Trophoblast cell (in vitro differentiated cells and primary cell): ENCODE results near the gene DPM3.

ENCODE experiments used
- DNase-seq, 2 donors: peaks; one replicate each; pipeline ENCODE4 v3.0.0-alpha.2; 2016
- H2AFZ ChIP-seq: 2 replicates; pipeline ENCODE4 v1.6.1; 2013; ENCODE audit warnings: low read length, moderate library complexity, mild to moderate bottlenecking; ENCODE audit not compliant: insufficient read depth, poor library complexity
- H2AK5ac ChIP-seq: 2 replicates; pipeline ENCODE4 v1.6.1; 2013; ENCODE audit warnings: mild to moderate bottlenecking, low read length
- H2BK120ac ChIP-seq: 2 replicates; pipeline ENCODE4 v1.6.1; 2013; ENCODE audit warnings: low read length, mild to moderate bottlenecking, moderate library complexity; ENCODE audit not compliant: insufficient read depth, poor library complexity
- H2BK12ac ChIP-seq: 2 replicates; pipeline ENCODE4 v1.6.1; 2013; ENCODE audit warnings: mild to moderate bottlenecking, low read length, moderate library complexity
- H2BK5ac ChIP-seq: 2 replicates; pipeline ENCODE4 v1.6.1; 2013; ENCODE audit warnings: low read length, low read depth, moderate library complexity, mild to moderate bottlenecking; ENCODE audit not compliant: poor library complexity
- H3K14ac ChIP-seq: 2 replicates; pipeline ENCODE4 v1.6.1; 2013; ENCODE audit warnings: mild to moderate bottlenecking, low read length
- H3K18ac ChIP-seq: 2 replicates; pipeline ENCODE4 v1.6.1; 2013; ENCODE audit warnings: mild to moderate bottlenecking, low read length
- H3K23ac ChIP-seq: 2 replicates; pipeline ENCODE4 v1.6.1; 2013; ENCODE audit warnings: low read length
- H3K27ac ChIP-seq: 2 replicates; pipeline ENCODE4 v1.5.1; 2013; ENCODE audit warnings: low read depth, mild to moderate bottlenecking, inconsistent platforms, low read length, moderate library complexity
- H3K27me3 ChIP-seq: 2 replicates; pipeline ENCODE4 v1.6.1; 2013; ENCODE audit warnings: inconsistent platforms, mild to moderate bottlenecking, low read length, moderate library complexity; ENCODE audit not compliant: insufficient read depth
- H3K36me3 ChIP-seq, 2 experiments: 1 replicate in 1 of 2; 2 replicates in 1 of 2; pipeline ENCODE4 v1.6.1; 2013; ENCODE audit warnings: low read length in 2 of 2, mild to moderate bottlenecking in 2 of 2, moderate library complexity in 1 of 2; ENCODE audit not compliant: insufficient read depth in 2 of 2, control insufficient read depth in 1 of 2
- H3K4ac ChIP-seq: 2 replicates; pipeline ENCODE4 v1.6.1; 2013; ENCODE audit warnings: low read depth, mild to moderate bottlenecking, low read length, moderate library complexity
- H3K4me1 ChIP-seq, 2 experiments: 1 replicate in 1 of 2; 2 replicates in 1 of 2; pipeline ENCODE4 v1.6.1; 2013; ENCODE audit warnings: low read length in 2 of 2, mild to moderate bottlenecking in 2 of 2, moderate library complexity in 1 of 2; ENCODE audit not compliant: insufficient read depth in 2 of 2, control insufficient read depth in 1 of 2
- H3K4me2 ChIP-seq: 2 replicates; pipeline ENCODE4 v1.6.1; 2013; ENCODE audit warnings: inconsistent platforms, mild to moderate bottlenecking, low read length, moderate library complexity
- H3K4me3 ChIP-seq: 2 replicates; pipeline ENCODE4 v1.5.1; 2013; ENCODE audit warnings: mild to moderate bottlenecking, low read depth, low read length, inconsistent platforms
- H3K79me1 ChIP-seq: one replicate; pipeline ENCODE4 v1.6.1; 2013; ENCODE audit warnings: low read length
- H3K79me2 ChIP-seq: 2 replicates; pipeline ENCODE4 v1.6.1; 2013; ENCODE audit warnings: low read length, mild to moderate bottlenecking; ENCODE audit not compliant: control insufficient read depth, insufficient read depth, poor library complexity
- H3K9ac ChIP-seq: 2 replicates; pipeline ENCODE4 v1.6.1; 2013; ENCODE audit warnings: mild to moderate bottlenecking, low read length
- H3K9me3 ChIP-seq: 2 replicates; pipeline ENCODE4 v1.6.1; 2013; ENCODE audit warnings: low read depth, mild to moderate bottlenecking, control low read depth, inconsistent platforms, low read length; ENCODE audit not compliant: insufficient read depth
- H4K12ac ChIP-seq: 2 replicates; pipeline ENCODE4 v1.6.1; 2013; ENCODE audit warnings: low read depth, mild to moderate bottlenecking, low read length, moderate library complexity
- H4K8ac ChIP-seq: 2 replicates; pipeline ENCODE4 v1.6.1; 2013; ENCODE audit warnings: low read depth, mild to moderate bottlenecking, low read length, moderate library complexity
- H4K91ac ChIP-seq: one replicate; pipeline ENCODE4 v1.6.1; 2013; ENCODE audit warnings: low read depth, mild to moderate bottlenecking, low read length, moderate library complexity
- WGBS: extraction: QIAGEN DNeasy Blood & Tissue Kit; methylation state at CpG from one replicate; pipeline ENCODE4 v1.1.7; 2013; ENCODE audit warnings: missing lambda C conversion rate; ENCODE audit not compliant: insufficient read length, insufficient coverage; ENCODE audit errors: extremely low coverage; 5-methylcytosine and 5-hydroxymethylcytosine counted together

The DPM3 gene

DNA sequence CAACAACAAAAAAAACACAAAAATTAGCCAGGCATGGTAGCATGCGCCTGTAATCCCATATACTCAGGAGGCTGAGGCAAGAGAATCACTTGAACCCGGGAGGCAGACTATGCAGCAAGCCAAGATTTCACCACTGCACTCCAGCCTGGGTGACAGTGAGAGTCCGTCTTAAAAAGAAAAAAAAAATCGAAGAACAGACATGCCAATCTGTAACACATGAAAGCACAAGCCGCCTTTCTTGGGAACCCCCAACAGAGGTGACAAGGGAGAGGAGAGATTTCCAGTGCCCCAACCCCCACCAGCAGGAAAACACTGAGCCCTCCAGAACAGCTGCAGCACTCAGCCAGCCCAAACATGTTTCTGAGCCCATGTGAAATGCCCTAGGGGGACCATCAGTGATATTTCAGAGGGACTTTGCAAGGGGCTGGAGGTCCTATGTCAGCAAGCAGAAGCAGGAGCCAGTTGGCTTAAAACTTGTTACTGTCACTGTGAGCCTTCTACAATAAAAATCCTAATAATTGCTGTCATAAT lies 26.8 kb downstream of the DPM3 start:
- no peak overlapping the region for H4K8ac ChIP-seq
- H3K36me3 ChIP-seq: no peaks in the 10 kb centered on the region
- no peaks in the 10 kb centered on the region for H3K9me3 ChIP-seq
- H4K12ac ChIP-seq: no peak overlapping the region
- no peak overlapping the region for H4K91ac ChIP-seq
- no peak overlapping the region for H2AK5ac ChIP-seq
- no peaks in the 10 kb centered on the region for H3K27me3 ChIP-seq
- H3K4me3 ChIP-seq: no peak overlapping the region
- H3K4ac ChIP-seq: no peak overlapping the region
- peaks cover 10% of the 10 kb centered on the region for H3K79me1 ChIP-seq
- DNase-seq: no peak
- no peak overlapping the region for H2BK5ac ChIP-seq
- H3K14ac ChIP-seq: no peak overlapping the region
- H3K27ac ChIP-seq: no peak overlapping the region
- H2AFZ ChIP-seq: no peak overlapping the region
- H3K9ac ChIP-seq: no peak overlapping the region
- no peak overlapping the region for H3K18ac ChIP-seq
- H2BK12ac ChIP-seq: no peak overlapping the region
- peaks cover 2% of the 10 kb centered on the region for H3K79me2 ChIP-seq
- H3K4me1 ChIP-seq: peaks cover 9 to 18% of the 10 kb centered on the region in 2 experiments
- H2BK120ac ChIP-seq: no peak overlapping the region
- no CpG with 5 or more reads among the region's 5 CpGs for WGBS
- H3K4me2 ChIP-seq: peak overlapping the region; percentile 26
- no peak overlapping the region for H3K23ac ChIP-seq

DNA sequence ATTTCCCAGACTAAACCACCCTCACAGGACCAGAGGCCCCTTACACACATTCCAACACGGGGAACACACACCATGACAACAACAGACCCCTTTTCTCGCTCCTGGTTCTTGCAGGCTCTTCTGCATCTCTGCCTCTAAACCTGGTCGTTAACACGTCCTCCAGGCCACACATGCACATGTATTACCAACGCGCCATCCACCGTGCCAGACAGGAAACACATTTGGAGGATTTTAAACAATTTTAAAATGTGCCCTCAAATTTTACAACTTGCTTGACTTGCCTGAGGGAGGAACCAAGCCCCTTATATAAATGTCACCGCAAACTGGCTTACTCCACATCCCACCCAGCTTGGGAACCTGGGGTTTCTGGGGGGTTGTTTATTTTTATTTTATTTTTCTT lies 29.5 kb downstream of the DPM3 start:
- H3K14ac ChIP-seq: no peak overlapping the region
- no peak overlapping the region for H2BK12ac ChIP-seq
- H3K79me1 ChIP-seq: peaks cover 10% of the 10 kb centered on the region
- H4K12ac ChIP-seq: no peak overlapping the region
- no peaks in the 10 kb centered on the region for H3K9me3 ChIP-seq
- H3K4me3 ChIP-seq: no peak overlapping the region
- no peak overlapping the region for H3K4ac ChIP-seq
- no peak overlapping the region for H3K9ac ChIP-seq
- no peak overlapping the region for H3K18ac ChIP-seq
- no peak overlapping the region for H3K27ac ChIP-seq
- no peaks in the 10 kb centered on the region for H3K27me3 ChIP-seq
- no peak overlapping the region for H2AK5ac ChIP-seq
- H3K36me3 ChIP-seq: no peaks in the 10 kb centered on the region
- no peak overlapping the region for H2AFZ ChIP-seq
- WGBS: no CpG with 5 or more reads among the region's 8 CpGs
- DNase-seq: no peak
- no peak overlapping the region for H2BK120ac ChIP-seq
- H3K4me1 ChIP-seq: peaks cover 9 to 16% of the 10 kb centered on the region in 2 experiments
- no peak overlapping the region for H3K4me2 ChIP-seq
- no peak overlapping the region for H3K23ac ChIP-seq
- peaks cover 2% of the 10 kb centered on the region for H3K79me2 ChIP-seq
- no peak overlapping the region for H4K91ac ChIP-seq
- H2BK5ac ChIP-seq: no peak overlapping the region
- no peak overlapping the region for H4K8ac ChIP-seq

DNA sequence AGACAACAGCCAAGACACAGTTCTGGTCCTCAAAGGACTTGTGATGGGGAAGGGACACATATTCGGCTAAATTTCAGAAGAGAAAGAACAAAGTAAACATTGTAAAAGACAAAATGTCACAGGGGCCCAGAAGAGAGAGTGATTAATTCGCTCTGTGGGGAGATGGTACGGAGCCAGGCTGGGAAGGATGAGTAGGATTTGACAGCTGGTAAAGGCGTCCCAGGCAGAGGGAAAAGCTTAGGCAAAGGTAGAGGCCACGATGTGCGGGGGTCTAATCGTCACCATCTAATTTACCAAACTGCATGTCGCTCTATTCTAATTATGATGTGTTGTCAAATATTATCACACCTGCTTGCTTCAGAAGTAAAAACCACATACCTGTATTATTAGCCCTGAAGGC lies 29.9 kb downstream of the DPM3 start:
- H3K36me3 ChIP-seq: no peaks in the 10 kb centered on the region
- no peak overlapping the region for H2BK5ac ChIP-seq
- DNase-seq: no peak
- H3K27ac ChIP-seq: no peak overlapping the region
- H2BK120ac ChIP-seq: no peak overlapping the region
- H2AK5ac ChIP-seq: no peak overlapping the region
- H3K18ac ChIP-seq: no peak overlapping the region
- H3K4me1 ChIP-seq: peaks cover 9 to 19% of the 10 kb centered on the region in 2 experiments
- H2BK12ac ChIP-seq: no peak overlapping the region
- no peaks in the 10 kb centered on the region for H3K27me3 ChIP-seq
- no CpG with 5 or more reads among the region's 8 CpGs for WGBS
- H3K4ac ChIP-seq: no peak overlapping the region
- no peaks in the 10 kb centered on the region for H3K9me3 ChIP-seq
- H4K8ac ChIP-seq: no peak overlapping the region
- H3K4me2 ChIP-seq: no peak overlapping the region
- peaks cover 2% of the 10 kb centered on the region for H3K79me2 ChIP-seq
- no peak overlapping the region for H2AFZ ChIP-seq
- H3K4me3 ChIP-seq: no peak overlapping the region
- no peak overlapping the region for H3K23ac ChIP-seq
- H4K91ac ChIP-seq: no peak overlapping the region
- peaks cover 10% of the 10 kb centered on the region for H3K79me1 ChIP-seq
- no peak overlapping the region for H3K14ac ChIP-seq
- H3K9ac ChIP-seq: no peak overlapping the region
- H4K12ac ChIP-seq: no peak overlapping the region

DNA sequence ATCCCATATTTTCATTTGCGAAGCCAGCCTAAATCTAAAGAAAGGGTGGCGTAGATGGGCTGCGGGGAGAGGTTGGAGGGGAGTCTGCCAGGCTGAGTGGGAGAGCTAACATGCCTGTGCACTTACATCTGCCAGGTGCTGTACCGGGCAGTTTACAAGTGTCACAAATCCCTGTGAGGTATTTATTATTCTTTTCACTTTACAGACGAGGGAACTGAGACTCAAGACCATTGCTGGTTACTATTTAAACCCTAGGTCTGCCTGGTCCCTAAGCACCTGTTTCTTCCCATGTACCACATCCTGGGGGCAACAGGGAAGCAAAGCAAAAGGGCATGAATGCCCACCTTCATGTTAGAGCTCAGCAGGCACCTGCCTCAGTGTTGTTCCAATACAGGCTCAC lies 32.0 kb downstream of the DPM3 start:
- H3K27ac ChIP-seq: no peak overlapping the region
- peaks cover 8 to 13% of the 10 kb centered on the region in 2 experiments for H3K4me1 ChIP-seq
- no peak for DNase-seq
- no CpG with 5 or more reads among the region's 5 CpGs for WGBS
- H2BK5ac ChIP-seq: no peak overlapping the region
- H3K9me3 ChIP-seq: no peaks in the 10 kb centered on the region
- no peak overlapping the region for H2BK120ac ChIP-seq
- H3K14ac ChIP-seq: no peak overlapping the region
- H3K79me1 ChIP-seq: peaks cover 8% of the 10 kb centered on the region
- H2AK5ac ChIP-seq: no peak overlapping the region
- H3K4me3 ChIP-seq: no peak overlapping the region
- no peak overlapping the region for H3K4ac ChIP-seq
- peaks cover 2% of the 10 kb centered on the region for H3K79me2 ChIP-seq
- H4K12ac ChIP-seq: no peak overlapping the region
- no peak overlapping the region for H2AFZ ChIP-seq
- H2BK12ac ChIP-seq: no peak overlapping the region
- H3K36me3 ChIP-seq: no peaks in the 10 kb centered on the region
- no peak overlapping the region for H4K8ac ChIP-seq
- H3K27me3 ChIP-seq: no peaks in the 10 kb centered on the region
- peak overlapping the region; percentile 28 for H4K91ac ChIP-seq
- no peak overlapping the region for H3K4me2 ChIP-seq
- no peak overlapping the region for H3K23ac ChIP-seq
- H3K18ac ChIP-seq: no peak overlapping the region
- H3K9ac ChIP-seq: no peak overlapping the region
